LHCN-M2 (cell line): ENCODE results near the gene PDSS2. TPM values are rescaled to one million over a fixed set of nuclear protein-coding genes. Genes with fewer than 3 reads are reported as not detected.
"Not testable (repeated sequence)": the region's sequence is repeated elsewhere in the genome, so short reads cannot be mapped to it uniquely, and the experiment has no call there.

ENCODE experiments used
- DNase-seq: peaks from one replicate; pipeline ENCODE4 v3.0.0-alpha.2; 2012; ENCODE audit warnings: low read depth
- total RNA-seq: library from RNA; depleted of rRNA; stranded (reverse); fragments of >200 nt; gene quantifications from 2 replicates; pipeline ENCODE4 v1.2.3, GENCODE V29; 2014

PDSS2 gene
- total RNA-seq, 1 experiment from 2014 or later: 11.0 TPM

GRCh38 chr6:107321793-107322192 is 137.6 kb downstream of the PDSS2 start:
- no peak for DNase-seq

GRCh38 chr6:107319906-107320530 is 139.3 kb downstream of the PDSS2 start:
- no peak for DNase-seq

GRCh38 chr6:107318100-107318736 is 141.1 kb downstream of the PDSS2 start:
- DNase-seq: peak; percentile 49

GRCh38 chr6:107315114-107315513 is 144.2 kb downstream of the PDSS2 start:
- DNase-seq: no peak

GRCh38 chr6:107314531-107314939 is 144.8 kb downstream of the PDSS2 start:
- no peak for DNase-seq

DNA sequence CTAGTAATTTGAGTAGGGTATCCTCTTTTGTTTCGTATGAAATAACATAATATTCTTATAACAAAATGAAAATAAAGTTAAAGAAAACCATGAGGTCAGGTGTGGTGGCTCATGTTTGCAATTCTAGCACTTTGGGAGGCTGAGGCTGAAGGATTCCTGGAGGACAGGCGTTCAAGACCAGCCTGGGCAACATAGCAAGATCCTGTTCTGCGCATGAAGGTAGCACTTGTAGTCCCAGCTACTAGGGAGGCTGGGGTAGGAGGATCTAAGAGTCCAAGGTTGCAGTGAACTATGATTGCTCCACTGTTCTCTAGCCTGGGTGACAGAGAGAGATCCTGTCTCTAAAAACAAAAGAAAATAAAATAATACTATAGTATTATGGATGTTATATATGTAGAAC is 145.6 kb downstream of the PDSS2 start:
- DNase-seq: no peak

- no peak for DNase-seq
These were observed 149.0 kb downstream of the PDSS2 start for GRCh38 chr6:107310362-107310761.

GRCh38 chr6:107308677-107309076 is 150.7 kb downstream of the PDSS2 start:
- DNase-seq: peak; percentile 11

GRCh38 chr6:107305994-107306393 is 153.4 kb downstream of the PDSS2 start:
- DNase-seq: not testable (repeated sequence)

DNA sequence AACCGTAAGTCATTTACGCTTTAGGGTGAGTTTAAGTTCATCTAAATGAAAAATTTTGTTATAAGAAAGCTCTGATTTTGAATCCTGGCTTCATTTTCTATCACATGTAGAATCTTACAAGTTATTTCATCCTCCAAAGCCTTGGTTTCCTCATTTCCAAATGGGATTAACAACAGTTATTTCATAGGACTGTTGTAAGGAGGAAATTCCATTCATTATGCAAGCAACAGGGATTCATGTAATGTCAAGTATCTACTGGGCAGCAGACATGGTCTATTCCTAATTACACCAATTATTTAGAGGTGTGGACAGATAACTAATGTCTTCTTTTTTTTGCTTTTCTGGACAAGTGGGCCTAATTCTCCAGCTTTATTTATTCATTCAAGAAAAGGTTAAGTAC is 154.0 kb downstream of the PDSS2 start:
- DNase-seq: no peak

DNA sequence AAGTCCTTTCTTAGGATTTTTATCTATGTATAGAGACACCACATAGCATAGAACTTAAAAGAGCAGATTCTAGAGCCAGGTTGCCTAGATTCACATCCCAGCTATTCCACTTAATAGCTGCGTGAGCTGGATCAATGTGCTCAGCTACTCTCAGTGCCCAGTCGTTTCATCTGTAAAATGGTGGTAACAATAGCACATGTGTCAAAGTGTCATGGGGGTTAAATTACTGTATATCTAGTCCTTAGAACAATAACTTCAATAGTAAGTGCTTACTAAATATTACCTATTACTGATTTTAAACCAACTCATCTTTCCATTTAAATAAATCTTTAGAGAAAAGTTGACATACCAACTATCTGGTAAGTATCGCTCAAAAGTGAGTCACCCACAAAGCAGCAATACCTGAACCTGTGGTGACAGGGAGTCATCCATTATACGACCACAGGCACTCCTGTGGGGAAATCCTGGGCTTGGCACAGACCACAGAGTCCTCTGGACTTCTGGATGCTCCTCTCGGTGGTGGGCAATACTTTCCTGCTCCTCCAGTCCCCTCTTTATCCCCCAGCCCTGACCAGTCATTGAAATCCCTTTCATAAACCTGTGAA is 154.8 kb downstream of the PDSS2 start:
- peak; percentile 43 for DNase-seq

DNA sequence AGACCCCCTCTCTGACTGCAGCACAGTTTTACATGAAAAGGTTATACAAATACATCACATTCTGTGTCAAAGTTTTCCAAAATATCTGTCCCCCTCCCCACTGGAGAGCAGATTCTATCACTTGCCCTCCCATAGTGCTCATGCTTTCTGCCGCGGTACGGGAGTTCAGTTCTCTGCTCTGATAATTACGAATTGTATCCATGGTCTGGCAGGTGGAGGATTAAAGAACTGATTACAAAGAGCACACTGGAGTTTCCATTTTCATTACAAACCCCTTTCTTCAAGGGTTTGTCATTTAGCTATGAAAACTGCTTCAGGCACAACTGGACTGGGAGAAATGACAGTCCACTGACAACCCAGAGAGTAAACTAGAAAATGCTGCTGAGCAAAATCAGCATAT is 166.0 kb downstream of the PDSS2 start:
- DNase-seq: no peak

DNA sequence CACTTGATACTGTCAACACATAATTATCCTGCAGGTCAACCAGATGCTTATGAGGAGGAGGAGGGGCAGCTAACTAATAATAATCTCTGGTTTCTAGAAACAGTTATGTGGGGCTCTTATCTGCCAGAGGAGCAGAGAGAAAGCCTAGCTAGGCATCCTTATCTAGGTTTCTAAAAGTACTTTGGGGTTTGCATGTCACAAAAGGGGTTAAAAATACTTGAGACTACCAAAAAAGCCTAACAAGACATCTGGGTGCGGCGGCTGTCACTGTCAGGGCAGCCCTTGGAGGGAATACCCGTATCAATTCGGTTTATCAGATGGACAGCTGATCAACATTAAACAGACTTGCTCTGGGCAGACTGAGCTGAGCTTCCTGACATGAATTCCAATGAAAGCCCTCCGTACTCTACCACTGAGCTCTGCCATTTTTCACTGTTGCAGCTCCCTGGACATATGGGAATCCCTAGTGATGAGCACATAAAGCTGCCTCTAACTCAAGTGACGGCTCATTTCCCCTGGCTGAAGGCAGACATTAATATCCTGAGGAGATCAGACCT is 166.6 kb downstream of the PDSS2 start:
- DNase-seq: no peak

DNA sequence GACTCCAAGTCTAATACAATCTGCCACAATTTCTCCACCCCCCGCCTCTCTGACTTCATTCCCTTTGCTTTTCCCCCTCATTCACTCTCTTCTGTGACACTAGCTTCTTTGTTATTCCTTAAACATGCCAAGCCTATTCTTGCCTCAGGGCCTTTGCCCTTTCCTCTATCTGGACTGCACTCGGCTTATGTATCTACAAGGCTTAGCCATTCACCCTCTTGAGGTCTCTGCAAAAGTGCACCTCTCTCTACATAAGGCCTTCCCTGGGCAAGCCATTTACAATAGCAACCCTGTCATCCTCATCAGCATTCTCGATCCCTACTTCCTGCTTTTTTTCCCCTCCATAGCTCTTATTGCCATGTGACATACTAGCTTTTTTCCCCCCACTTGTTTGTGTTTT is 168.9 kb downstream of the PDSS2 start:
- no peak for DNase-seq

GRCh38 chr6:107289258-107289657 is 170.1 kb downstream of the PDSS2 start:
- DNase-seq: not testable (repeated sequence)

GRCh38 chr6:107285683-107286082 is 173.7 kb downstream of the PDSS2 start:
- not testable (repeated sequence) for DNase-seq

DNA sequence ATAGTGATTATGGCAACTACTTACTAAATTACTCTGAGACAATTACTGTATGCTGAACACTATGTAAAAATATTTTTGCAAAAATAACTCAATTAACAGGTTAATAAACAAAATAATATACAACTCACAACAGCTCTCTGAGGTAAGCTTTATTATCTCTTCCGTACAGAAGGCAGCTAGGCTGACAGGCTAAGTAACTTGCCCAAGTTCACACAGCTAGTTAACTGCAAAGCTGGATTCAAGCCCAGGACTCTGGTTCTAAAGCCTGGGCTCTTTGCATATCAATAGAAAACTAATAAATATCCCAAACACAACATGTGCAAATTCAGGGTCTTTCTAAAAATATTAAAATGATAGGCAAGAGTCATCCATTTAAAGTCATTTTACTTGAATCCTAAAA is 174.6 kb downstream of the PDSS2 start:
- DNase-seq: no peak

- DNase-seq: no peak
These were observed 178.6 kb downstream of the PDSS2 start for GRCh38 chr6:107280791-107281190.

GRCh38 chr6:107280001-107280400 is 179.4 kb downstream of the PDSS2 start:
- not testable (repeated sequence) for DNase-seq

DNA sequence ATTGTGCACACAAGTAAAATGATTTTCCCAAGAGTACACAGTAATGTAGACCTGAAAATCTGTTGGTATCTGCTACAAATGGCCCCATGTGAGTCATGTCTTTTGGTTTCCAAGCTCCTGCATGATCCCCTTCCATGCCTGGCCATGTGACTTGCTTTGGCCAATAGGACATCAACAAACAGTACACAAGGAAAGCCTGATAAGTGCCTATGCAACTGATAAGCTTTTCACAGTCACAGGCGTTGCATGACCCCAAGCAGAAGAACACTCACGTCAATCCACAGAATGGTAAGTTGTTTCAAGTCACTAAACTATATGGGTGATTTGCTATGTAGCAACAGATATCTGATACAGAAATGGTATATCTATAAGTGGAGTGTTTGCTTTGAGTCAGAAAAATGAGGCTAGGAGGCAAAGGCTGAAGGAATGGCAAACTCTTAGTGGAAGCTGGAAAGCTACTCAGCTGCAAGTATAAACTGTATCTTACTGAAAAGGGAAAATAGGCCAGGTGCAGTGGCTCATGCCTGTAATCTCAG is 184.0 kb downstream of the PDSS2 start:
- DNase-seq: peak; percentile 16

DNA sequence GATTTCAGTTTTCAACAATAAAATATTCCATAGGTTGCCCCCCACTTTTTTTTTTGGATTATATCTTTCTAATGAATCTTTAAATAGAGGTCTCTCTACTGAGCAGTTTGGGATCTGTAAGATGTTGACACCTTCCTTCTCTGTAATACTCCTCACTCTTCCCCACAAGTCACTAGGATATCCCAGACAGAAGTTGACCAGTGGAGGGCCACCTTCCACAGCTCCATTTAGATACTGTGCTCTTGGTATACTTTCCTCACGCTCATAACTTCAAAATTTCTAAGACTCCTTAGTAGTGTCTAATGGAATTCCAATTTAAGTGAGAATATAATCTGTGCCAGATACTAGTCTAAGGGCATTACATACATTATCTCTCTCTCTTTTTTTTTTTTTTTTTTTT is 185.1 kb downstream of the PDSS2 start:
- no peak for DNase-seq

DNA sequence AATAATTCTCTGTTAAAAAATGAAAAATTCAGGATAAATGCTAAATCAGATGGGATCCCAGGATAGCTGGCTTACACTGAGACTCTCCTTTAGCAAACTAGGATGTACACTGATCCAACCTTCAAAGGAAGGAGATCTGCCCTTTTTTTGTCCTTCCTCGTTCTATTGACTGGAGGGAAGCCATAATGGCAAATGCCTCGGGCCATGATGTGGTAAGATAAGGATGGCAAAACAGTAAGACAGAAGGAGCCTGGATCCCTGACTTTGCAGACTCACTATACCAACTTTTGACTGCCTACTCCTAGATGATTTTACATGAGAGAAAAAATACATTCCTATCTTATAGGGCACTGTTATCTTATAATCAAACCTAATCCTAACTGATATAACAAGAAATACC is 187.1 kb downstream of the PDSS2 start:
- DNase-seq: no peak
